ENCODE results near the gene TCF4.

Gene TCF4

DNA sequence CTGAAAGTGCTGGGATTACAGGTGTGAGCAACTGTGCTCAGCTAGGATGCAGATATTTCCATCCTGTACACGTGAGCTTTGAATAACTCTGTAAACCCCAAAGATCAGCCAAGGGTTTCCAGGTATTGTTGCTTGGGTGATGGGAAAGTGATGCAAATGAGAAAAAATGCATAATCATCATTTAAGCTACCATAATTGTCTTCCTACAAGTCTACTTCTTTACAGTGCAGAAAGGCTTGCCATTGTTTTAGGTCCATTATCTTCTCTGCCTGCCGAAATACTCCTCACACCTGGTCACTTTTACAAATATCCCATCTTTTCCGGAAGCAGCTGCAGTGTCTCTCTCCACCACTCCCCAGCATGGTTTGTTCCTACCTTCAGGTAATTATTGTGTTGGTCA is 368.9 kb downstream of the TCF4 start:
- no peak overlapping the region for H2BK120ac ChIP-seq (ENCODE audit: insufficient read depth, low read length, poor library complexity)
- no peaks in the 10 kb centered on the region for H3K27me3 ChIP-seq (ENCODE audit: insufficient read depth, low read length)
- no peaks in the 10 kb centered on the region for H3K36me3 ChIP-seq (ENCODE audit: control insufficient read depth in 1 of 2, insufficient read depth in 2 of 2, low read length in 2 of 2)
- H3K27ac ChIP-seq (ENCODE audit: low read depth, low read length): no peak overlapping the region
- H3K4ac ChIP-seq (ENCODE audit: low read depth, low read length): no peak overlapping the region
- H3K18ac ChIP-seq (ENCODE audit: low read length): no peak overlapping the region
- no peak overlapping the region for H4K8ac ChIP-seq (ENCODE audit: low read depth, low read length)
- H3K9ac ChIP-seq (ENCODE audit: low read length): no peak overlapping the region
- no peak overlapping the region for H2BK5ac ChIP-seq (ENCODE audit: low read depth, low read length, poor library complexity)
- no peak overlapping the region for H3K23ac ChIP-seq (ENCODE audit: low read length)
- no peaks in the 10 kb centered on the region for H3K79me1 ChIP-seq (ENCODE audit: low read length)
- no peak overlapping the region for H4K91ac ChIP-seq (ENCODE audit: low read depth, low read length)
- H4K12ac ChIP-seq (ENCODE audit: low read depth, low read length): no peak overlapping the region
- H3K4me3 ChIP-seq (ENCODE audit: low read depth, low read length): no peak overlapping the region
- H3K14ac ChIP-seq (ENCODE audit: low read length): no peak overlapping the region
- no peaks in the 10 kb centered on the region for H3K79me2 ChIP-seq (ENCODE audit: control insufficient read depth, insufficient read depth, low read length, poor library complexity)
- no peak for DNase-seq
- no peaks in the 10 kb centered on the region for H3K4me1 ChIP-seq (ENCODE audit: control insufficient read depth in 1 of 2, insufficient read depth in 2 of 2, low read length in 2 of 2)
- H3K4me2 ChIP-seq (ENCODE audit: low read length): no peak overlapping the region
- H2BK12ac ChIP-seq (ENCODE audit: low read length): no peak overlapping the region
- no peaks in the 10 kb centered on the region for H3K9me3 ChIP-seq (ENCODE audit: insufficient read depth, low read depth, low read length)
- no peak overlapping the region for H2AK5ac ChIP-seq (ENCODE audit: low read length)
- H2AFZ ChIP-seq (ENCODE audit: insufficient read depth, low read length, poor library complexity): no peak overlapping the region
- no CpG with 5 or more reads among the region's 3 CpGs for WGBS (ENCODE audit: extremely low coverage, insufficient coverage, insufficient read length)

DNA sequence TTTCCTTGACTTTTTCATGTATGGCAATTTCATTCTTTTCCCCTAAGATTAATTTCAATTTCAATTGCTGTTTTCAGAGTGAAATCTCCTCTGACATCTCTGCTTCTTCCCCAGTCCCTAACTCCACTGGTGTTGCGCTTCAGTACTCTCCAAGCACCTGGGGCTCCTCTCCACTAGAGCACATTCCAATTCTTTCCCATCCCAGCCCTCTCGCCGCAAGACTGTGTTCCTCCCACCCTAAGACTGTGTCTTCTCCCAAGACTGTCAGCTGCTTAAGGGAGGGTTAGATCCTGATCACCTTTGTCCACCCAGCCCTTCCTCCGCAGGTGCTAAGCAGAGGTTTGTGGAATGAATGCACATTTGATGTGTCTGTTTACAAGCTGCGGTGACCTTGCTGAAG is 373.0 kb downstream of the TCF4 start:
- WGBS (ENCODE audit: extremely low coverage, insufficient coverage, insufficient read length): no CpG with 5 or more reads among the region's 5 CpGs
- no peak for DNase-seq

DNA sequence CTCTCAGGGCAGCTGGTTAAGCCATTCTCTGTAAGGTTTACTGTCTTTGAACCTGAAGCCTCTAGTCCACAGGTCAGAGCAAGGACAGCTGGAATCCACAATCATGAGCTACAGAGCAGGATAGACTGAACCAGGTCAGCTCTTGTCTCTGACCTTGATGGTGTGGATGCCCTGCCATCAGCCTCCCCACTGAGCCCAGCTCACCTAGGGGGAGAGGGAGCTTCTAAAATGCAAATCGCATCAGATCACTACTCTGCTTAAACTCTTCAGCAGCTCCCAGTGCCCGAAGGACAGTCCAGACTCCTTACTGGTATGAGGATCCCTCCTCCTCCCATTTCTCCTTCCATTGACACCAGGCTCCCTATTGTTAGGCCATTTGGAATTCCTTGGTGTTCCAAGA is 373.5 kb downstream of the TCF4 start:
- H4K12ac ChIP-seq (ENCODE audit: low read depth, low read length): no peak overlapping the region
- no peaks in the 10 kb centered on the region for H3K4me1 ChIP-seq (ENCODE audit: control insufficient read depth in 1 of 2, insufficient read depth in 2 of 2, low read length in 2 of 2)
- H3K27me3 ChIP-seq (ENCODE audit: insufficient read depth, low read length): no peaks in the 10 kb centered on the region
- H2BK12ac ChIP-seq (ENCODE audit: low read length): no peak overlapping the region
- no peak overlapping the region for H3K4me2 ChIP-seq (ENCODE audit: low read length)
- H3K9me3 ChIP-seq (ENCODE audit: insufficient read depth, low read depth, low read length): no peaks in the 10 kb centered on the region
- H3K27ac ChIP-seq (ENCODE audit: low read depth, low read length): no peak overlapping the region
- H3K79me1 ChIP-seq (ENCODE audit: low read length): no peaks in the 10 kb centered on the region
- H3K14ac ChIP-seq (ENCODE audit: low read length): no peak overlapping the region
- H3K4ac ChIP-seq (ENCODE audit: low read depth, low read length): no peak overlapping the region
- no peak for DNase-seq
- H2AK5ac ChIP-seq (ENCODE audit: low read length): no peak overlapping the region
- no peak overlapping the region for H4K91ac ChIP-seq (ENCODE audit: low read depth, low read length)
- H3K18ac ChIP-seq (ENCODE audit: low read length): no peak overlapping the region
- H3K4me3 ChIP-seq (ENCODE audit: low read depth, low read length): no peak overlapping the region
- H2BK120ac ChIP-seq (ENCODE audit: insufficient read depth, low read length, poor library complexity): no peak overlapping the region
- H4K8ac ChIP-seq (ENCODE audit: low read depth, low read length): no peak overlapping the region
- H2BK5ac ChIP-seq (ENCODE audit: low read depth, low read length, poor library complexity): no peak overlapping the region
- no peaks in the 10 kb centered on the region for H3K36me3 ChIP-seq (ENCODE audit: control insufficient read depth in 1 of 2, insufficient read depth in 2 of 2, low read length in 2 of 2)
- H3K23ac ChIP-seq (ENCODE audit: low read length): no peak overlapping the region
- no peaks in the 10 kb centered on the region for H3K79me2 ChIP-seq (ENCODE audit: control insufficient read depth, insufficient read depth, low read length, poor library complexity)
- no CpG with 5 or more reads among the region's 2 CpGs for WGBS (ENCODE audit: extremely low coverage, insufficient coverage, insufficient read length)
- no peak overlapping the region for H3K9ac ChIP-seq (ENCODE audit: low read length)
- H2AFZ ChIP-seq (ENCODE audit: insufficient read depth, low read length, poor library complexity): no peak overlapping the region

More for the DNA sequence above, 373.0 kb downstream of the TCF4 start:
- Histone ChIP-seq H3K9me3 (ENCODE audit: insufficient read depth, low read depth, low read length) (no peaks in the 10 kb centered on the region), H3K4me2 (ENCODE audit: low read length) (no peak overlapping the region), H3K4me3 (ENCODE audit: low read depth, low read length) (no peak overlapping the region), H2BK5ac (ENCODE audit: low read depth, low read length, poor library complexity) (no peak overlapping the region), H3K18ac (ENCODE audit: low read length) (no peak overlapping the region), H3K4me1 (ENCODE audit: control insufficient read depth in 1 of 2, insufficient read depth in 2 of 2, low read length in 2 of 2) (no peaks in the 10 kb centered on the region), H3K36me3 (ENCODE audit: control insufficient read depth in 1 of 2, insufficient read depth in 2 of 2, low read length in 2 of 2) (no peaks in the 10 kb centered on the region), H3K27me3 (ENCODE audit: insufficient read depth, low read length) (no peaks in the 10 kb centered on the region), H3K4ac (ENCODE audit: low read depth, low read length) (no peak overlapping the region), H2BK12ac (ENCODE audit: low read length) (no peak overlapping the region), H3K79me2 (ENCODE audit: control insufficient read depth, insufficient read depth, low read length, poor library complexity) (no peaks in the 10 kb centered on the region), H4K8ac (ENCODE audit: low read depth, low read length) (no peak overlapping the region), H2AK5ac (ENCODE audit: low read length) (no peak overlapping the region), H3K79me1 (ENCODE audit: low read length) (no peaks in the 10 kb centered on the region), H4K12ac (ENCODE audit: low read depth, low read length) (no peak overlapping the region), H3K27ac (ENCODE audit: low read depth, low read length) (no peak overlapping the region), H3K14ac (ENCODE audit: low read length) (no peak overlapping the region), H2AFZ (ENCODE audit: insufficient read depth, low read length, poor library complexity) (no peak overlapping the region), H2BK120ac (ENCODE audit: insufficient read depth, low read length, poor library complexity) (no peak overlapping the region), H3K23ac (ENCODE audit: low read length) (no peak overlapping the region), H3K9ac (ENCODE audit: low read length) (no peak overlapping the region), H4K91ac (ENCODE audit: low read depth, low read length) (no peak overlapping the region)

GRCh38 chr18:55213586-55213985 is 374.4 kb downstream of the TCF4 start:
- Histone ChIP-seq H3K36me3 (ENCODE audit: control insufficient read depth in 1 of 2, insufficient read depth in 2 of 2, low read length in 2 of 2) (no peaks in the 10 kb centered on the region), H4K8ac (ENCODE audit: low read depth, low read length) (no peak overlapping the region), H3K4me2 (ENCODE audit: low read length) (no peak overlapping the region), H3K9me3 (ENCODE audit: insufficient read depth, low read depth, low read length) (no peaks in the 10 kb centered on the region), H2BK5ac (ENCODE audit: low read depth, low read length, poor library complexity) (no peak overlapping the region), H4K91ac (ENCODE audit: low read depth, low read length) (no peak overlapping the region), H3K79me1 (ENCODE audit: low read length) (no peaks in the 10 kb centered on the region), H4K12ac (ENCODE audit: low read depth, low read length) (no peak overlapping the region), H3K9ac (ENCODE audit: low read length) (no peak overlapping the region), H3K27me3 (ENCODE audit: insufficient read depth, low read length) (no peaks in the 10 kb centered on the region), H2BK12ac (ENCODE audit: low read length) (no peak overlapping the region), H3K4me1 (ENCODE audit: control insufficient read depth in 1 of 2, insufficient read depth in 2 of 2, low read length in 2 of 2) (no peaks in the 10 kb centered on the region), H2BK120ac (ENCODE audit: insufficient read depth, low read length, poor library complexity) (no peak overlapping the region), H3K23ac (ENCODE audit: low read length) (no peak overlapping the region), H2AFZ (ENCODE audit: insufficient read depth, low read length, poor library complexity) (no peak overlapping the region), H3K4ac (ENCODE audit: low read depth, low read length) (no peak overlapping the region), H3K27ac (ENCODE audit: low read depth, low read length) (no peak overlapping the region), H3K79me2 (ENCODE audit: control insufficient read depth, insufficient read depth, low read length, poor library complexity) (no peaks in the 10 kb centered on the region), H3K14ac (ENCODE audit: low read length) (no peak overlapping the region), H2AK5ac (ENCODE audit: low read length) (no peak overlapping the region), H3K18ac (ENCODE audit: low read length) (no peak overlapping the region), H3K4me3 (ENCODE audit: low read depth, low read length) (no peak overlapping the region)
- no CpG with 5 or more reads among the region's 1 CpG for WGBS (ENCODE audit: extremely low coverage, insufficient coverage, insufficient read length)
- DNase-seq: no peak

All from trophoblast cell (in vitro differentiated cells and primary cell).